SKM-1 treated with dmso at 0.1 percent for 144 hours (cell line): ENCODE measurements around the gene UBA3.

Experiments used
- DNase-seq: peaks from one replicate; lab custom pipeline; 2025; ENCODE audit not compliant: unreplicated experiment; lab: John Stamatoyannopoulos, UW

The UBA3 gene

DNA sequence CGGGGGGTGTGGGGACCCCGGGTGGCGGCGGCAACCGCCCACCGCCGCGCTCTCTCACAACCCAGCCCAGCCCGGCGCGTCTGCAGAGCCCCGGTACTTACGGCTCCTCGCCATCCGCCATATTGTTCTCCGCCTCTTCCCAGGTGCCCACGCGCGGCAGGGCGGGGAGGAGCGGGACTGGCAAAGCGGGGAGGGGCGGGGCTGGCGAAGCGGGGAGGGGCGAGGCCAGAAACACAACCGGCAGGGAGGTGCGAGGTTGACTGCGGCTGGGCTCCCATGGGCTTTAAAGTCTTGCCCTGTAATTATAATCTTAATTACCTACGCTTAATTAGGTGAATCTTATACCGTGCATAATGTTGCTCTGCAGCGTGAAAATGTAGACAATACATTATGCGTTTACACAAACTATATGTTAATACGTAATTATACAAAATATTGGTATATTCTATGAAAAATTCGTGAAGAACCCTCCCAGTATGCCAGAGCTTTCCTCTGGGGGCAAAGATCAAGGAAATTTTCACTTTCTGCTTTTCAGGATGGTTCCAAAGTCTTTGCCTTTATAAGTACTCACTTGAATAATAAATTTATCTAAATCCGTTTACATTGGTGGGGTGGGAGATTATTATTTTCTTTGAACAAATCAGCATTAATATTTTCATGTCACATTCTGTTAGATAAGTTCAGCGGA is at the start of gene UBA3:
UBA3 (minus strand) TSS at position 133 of the 688 bp plus-strand sequence; CDS start at position 121, 12 bp downstream.
- DNase-seq, result peak; percentile 84

DNA sequence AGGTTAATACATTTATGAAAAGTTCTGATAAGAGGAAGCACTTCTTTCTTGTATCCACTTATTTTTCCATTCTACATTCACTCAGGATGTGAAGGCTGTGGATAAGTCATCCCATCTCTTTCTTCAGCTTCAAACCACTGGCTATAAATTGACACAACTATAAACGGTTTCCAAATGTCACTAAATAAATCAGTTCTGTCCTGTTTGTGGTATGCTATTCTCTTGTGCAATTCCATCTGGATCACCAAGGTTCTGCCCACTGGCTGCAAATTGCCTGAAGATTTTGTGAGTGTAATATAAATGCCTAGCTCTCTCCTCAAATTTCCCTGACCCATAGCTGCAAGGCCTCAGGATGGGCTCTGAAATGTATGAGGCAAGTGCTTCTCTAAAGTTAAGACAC is 49.4 kb upstream of the UBA3 start:
- DNase-seq, result no peak

DNA sequence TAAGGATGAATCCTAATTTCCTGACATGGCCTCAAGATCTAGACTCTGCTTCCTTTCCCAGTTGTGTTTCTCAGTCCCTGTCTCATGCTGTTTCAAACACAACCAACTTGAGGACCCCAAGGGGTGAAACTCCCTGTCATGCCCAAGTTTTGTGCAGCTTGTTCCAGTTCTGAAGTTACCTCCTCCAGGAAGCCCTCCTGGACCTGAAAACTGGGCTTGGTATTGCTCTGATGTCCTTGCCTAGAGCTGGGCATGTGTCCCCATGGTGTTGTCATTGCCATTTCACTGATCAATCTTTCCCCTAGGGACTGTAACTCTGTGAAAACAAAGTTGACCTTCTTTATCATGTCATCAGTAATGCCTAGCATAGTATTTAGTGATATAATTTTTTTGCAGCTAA is 48.3 kb upstream of the UBA3 start:
- no peak for DNase-seq

DNA sequence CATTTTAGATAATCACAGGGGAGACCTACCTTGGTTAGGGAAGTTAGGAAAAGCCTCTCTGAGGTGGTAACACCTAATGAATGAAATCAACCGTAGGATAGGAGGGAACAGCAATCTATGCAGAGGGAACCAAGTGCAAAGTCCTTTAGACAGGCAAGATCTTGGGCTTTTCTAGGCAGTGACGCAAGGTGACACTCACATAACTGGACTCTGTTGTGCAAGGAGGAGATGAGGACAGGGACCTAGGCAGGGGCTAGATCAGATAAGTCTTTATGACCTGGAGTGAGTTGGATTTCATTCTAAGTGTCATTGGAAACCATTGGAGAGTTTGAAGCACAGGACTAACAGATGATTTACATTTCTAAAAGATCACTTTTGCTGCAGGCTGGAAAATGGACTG is 46.8 kb upstream of the UBA3 start:
- DNase-seq, result peak; percentile 12

DNA sequence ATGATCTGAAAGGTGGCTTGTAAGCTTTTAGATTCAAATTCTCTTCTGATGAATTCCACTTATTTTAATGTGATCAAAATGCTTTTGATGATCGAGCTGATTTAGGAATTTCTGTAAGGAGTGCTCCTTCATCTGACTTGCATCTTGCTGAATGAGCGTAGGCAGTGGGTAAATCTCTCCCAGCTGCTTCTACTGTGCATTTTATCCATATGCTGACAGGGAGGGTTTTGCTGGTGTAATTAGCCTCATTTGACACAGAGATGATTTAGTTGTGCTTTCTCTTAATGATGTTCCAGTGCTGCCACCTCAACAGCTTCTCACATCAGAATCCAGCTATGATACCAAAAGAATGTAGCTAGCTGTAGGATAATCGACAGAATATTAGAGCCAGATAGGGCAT is 46.1 kb upstream of the UBA3 start:
- DNase-seq, result no peak

DNA sequence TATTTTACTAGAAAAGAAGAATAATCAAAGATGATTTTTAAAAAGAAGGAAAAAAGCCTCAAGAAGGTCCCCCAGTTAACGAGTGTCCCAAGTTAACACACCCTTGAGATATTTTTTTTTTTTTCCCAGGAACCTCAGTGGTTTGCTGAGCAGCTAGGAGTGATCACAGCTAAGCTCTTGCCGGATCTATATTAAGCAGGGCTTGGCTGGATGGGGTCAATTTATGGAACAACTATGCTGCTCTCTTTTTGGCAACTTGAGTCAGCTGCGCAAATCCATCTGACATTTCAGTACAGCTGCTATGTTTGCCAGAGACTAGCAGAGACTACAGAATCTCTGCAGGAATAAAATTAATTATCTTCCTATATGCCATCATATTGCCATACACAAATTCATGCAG is 42.2 kb upstream of the UBA3 start, which contains the start of gene LMOD3:
LMOD3 (minus strand) TSS at position 193 of the 400 bp plus-strand sequence. CDS start 209 bp downstream, outside the sequence.
- DNase-seq, result no peak

DNA sequence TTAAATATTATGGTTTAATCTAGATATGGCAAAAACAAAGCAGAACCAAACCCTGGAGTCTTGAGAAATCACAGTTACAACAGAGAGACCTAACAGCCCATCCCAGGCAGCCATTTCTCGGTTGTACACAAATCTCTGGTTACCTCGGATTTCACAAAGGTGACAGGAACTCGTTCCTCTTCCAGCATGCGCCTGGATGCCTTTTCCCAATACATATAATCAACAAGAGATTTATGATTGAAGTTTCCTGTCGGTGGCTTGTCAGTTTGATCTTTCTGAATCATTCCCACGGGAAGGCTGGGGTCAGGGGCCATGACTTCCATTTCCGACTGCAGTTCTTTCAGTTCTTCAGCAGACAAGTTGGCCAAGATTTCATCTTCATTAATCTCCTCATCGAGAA is 41.8 kb upstream of the UBA3 start:
- no peak for DNase-seq

DNA sequence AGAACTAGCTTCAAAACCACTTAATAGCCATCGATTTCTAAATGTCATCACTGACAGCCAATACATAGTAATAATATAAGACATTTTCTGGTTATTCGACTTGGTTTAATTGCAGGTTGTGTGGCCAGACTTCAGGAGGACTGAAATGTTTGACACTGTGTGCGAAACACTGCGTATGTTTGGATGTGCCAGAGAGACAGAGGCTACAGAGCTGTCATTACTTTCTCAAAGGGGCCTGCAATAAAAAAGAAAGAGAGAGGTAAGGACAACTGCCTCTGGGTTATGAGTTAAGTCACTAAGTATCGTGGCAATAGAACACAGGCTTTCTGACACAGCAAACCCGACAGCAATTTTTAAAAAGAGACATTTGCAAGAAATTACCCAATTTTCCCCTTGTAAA is 41.3 kb upstream of the UBA3 start:
- no peak for DNase-seq

DNA sequence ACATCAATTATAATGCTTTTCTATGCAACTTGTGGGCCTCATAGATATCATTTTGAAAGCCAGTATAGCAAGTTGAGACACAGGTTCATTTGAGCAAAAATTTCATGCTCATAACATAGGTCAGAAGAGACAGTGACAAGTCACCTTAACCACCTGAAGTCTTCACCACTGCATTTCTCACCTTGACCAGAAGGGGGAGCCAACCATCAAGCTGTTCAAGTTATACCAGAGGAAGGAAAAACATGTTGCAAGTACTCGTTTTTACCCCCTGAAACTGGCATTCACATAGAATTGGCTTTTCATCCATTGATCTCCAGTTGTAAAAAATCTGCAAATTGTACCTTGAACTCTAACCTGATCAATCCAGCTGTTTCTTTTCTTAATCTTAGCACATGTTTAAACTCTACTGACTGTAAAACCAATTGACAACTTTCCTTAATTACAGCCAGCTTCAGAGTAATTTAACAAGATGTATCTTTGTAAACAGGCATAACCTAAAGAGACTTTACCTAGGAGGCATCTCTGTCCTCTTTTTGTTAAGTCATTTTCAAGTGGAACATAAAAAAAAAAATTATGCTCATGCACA is 40.8 kb upstream of the UBA3 start:
- peak; percentile 46 for DNase-seq

DNA sequence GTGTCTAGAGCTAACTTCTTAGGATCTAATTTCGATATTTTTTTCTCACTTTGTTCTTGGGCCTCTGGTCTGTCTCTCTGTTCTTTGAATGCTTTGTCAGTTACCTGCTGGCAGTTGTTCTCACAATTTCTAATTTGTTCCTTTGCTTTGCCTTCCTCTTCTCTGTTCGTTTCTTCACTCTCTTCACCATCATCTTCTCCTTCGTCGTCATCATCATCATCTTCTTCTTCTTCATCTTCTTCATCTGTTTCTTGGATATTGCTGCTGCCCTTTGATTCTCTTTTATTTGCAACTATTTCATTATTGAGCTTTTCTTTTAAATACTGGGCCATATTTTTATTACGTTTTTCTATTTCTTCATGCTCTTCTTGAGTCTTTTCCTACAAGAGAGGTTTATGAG is 39.5 kb upstream of the UBA3 start:
- DNase-seq, result no peak

DNA sequence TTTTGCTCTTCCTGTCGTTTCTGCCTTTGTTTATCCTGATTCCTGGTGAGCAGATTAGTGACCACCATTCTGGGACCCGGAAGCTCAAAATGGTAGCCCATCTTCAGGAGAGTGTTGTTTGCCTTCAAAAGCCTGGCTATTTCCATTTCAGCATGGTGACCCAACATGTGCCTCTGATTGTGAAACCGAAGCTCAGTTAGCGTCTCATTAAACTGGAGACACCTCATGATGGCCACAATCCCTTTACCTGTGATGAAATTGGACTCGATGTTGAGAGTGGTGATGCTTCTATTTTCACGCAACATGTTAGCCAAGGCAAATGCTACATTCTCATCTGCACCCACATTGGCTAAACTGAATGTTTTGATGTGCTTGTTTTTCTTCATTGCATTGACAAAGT is 39.0 kb upstream of the UBA3 start:
- DNase-seq, result no peak

DNA sequence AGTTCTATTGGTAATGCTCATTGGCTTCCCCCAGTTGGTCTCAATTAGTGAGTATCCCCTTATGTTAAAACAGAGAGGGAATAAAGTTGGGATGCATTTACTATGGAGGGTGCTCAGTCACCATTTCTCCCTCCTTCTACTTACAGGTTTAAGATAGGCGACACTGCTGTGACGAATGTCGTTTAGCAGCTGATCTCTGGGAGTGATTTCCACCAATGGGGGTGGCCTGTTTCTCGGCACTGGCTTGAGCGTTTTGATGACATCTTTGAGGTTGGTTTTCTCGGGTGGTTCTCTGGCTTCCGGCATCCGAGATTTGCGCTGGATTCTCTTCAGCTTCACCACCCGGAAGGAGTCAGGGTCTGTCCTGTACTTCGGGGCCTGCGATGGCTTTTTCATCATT is 38.4 kb upstream of the UBA3 start:
- DNase-seq, result no peak

DNA sequence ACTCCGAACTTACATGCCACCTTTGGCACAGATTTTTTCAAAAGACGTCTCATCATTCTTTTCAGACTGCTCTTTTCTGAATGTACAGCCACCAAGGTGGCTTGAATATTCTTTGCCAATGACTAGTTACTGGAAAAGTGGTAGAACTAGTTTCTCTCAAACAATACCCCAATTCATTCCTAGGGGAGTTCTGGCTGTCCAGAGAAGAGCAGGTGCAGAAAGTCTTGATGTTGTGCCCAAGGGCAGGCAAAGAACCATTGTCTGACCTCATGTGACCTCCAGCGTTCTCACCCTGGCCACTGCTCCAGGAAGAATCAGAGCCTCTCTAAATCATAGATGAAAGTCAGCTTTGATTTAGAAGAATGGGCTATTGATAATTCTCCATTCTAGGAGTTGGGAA is 36.7 kb upstream of the UBA3 start:
- no peak for DNase-seq

DNA sequence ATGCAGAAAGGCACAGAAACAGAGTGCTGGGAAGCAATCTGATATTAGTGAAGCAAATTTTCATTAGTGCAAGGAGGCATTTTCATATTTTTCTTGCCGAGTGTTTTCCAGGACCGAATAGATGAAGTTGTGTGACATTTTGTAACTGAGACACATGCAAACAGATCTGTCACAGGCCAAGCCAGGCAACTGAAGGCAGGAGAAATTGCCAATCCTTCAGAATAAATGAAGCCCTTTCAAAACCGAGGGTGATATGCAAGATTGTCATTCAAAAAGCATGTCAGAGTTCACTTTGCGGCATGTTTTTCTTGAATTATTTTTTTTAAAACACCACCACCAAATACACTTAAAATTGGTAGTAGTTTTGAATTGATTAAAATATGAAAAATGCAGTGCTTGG is 36.0 kb upstream of the UBA3 start:
- DNase-seq, result no peak

DNA sequence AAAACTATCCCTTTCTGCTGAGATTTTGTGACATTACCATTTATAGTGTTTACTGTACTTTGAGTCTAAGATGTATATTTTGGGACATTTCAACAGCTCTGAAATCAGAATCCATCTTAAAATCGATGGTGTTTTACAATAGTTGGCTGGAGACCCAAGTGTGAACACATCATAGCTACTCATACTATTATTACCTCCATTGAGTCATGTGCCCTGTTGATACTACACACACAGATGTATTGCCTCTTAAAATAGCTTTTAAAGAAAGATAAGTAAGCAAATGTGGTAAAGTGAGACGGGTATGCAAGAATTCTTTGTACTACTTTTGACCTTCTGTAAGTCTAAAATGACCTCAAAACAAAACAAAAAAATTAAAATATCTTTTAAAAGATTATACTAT is 35.6 kb upstream of the UBA3 start:
- DNase-seq, result no peak

DNA sequence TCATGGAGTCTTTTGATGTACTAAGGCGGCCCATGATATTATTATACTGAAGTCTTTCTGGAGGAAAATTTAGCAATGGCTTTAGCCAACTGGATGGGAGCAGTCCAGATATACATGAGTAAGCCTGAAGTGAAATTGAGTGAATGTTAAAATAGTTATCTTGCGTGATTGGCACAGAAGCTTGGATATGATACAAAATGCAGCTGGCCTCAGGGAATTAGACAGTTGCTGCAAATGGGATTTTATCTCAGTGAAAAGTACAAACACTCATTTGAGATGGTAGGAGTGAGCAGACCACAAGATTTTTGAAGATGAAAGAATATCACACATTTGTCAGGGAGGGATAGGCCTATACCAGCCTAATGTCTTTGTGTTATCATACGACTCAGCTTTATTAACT is 33.4 kb upstream of the UBA3 start:
- no peak for DNase-seq

DNA sequence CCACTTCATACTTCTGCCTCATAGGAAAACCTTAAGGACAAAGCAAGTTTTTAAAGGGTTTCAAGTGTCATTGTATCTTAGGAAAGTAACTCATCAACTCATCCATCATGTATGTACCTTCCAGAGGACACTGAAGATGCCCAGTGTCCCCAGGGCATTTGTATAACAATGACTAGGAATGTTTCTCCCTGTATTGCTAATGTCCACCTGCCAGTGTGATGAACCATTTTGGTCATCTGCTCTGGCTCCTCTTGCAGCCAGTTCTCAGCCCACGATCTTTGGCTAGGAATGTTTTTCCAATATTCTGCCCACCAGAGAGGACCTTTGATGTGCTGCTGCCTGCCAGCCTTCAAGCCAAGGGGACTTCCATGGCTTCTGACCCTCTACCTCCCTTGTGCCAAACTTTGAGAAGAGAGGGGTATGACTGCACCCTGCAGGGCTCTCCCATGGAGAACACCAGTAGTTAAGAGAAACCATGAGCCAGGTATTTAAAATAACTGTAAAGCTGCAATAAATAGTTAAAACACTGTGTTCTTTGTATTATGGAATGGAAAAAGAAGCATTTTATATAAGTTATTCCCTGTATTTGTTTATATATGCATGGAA is 30.9 kb upstream of the UBA3 start:
- no peak for DNase-seq

DNA sequence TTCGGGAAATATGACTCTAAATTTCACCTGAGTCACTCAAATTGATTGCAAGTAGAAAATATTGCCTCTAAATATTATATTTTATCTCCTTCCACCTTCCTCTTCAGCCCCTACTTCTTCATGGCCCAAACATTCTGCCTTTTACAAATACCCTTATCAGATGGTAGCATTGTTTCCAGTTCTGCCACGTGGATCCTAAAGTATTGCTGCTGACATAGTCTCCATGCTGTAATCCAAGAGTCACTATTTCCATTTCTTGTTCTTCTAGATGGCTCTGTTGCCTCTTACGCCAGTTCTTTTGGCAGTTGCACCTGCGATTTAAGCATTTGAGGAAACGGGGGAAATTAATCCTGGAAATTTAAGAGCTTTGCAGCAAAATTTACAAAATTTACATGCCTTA is 28.6 kb upstream of the UBA3 start:
- DNase-seq, result no peak

DNA sequence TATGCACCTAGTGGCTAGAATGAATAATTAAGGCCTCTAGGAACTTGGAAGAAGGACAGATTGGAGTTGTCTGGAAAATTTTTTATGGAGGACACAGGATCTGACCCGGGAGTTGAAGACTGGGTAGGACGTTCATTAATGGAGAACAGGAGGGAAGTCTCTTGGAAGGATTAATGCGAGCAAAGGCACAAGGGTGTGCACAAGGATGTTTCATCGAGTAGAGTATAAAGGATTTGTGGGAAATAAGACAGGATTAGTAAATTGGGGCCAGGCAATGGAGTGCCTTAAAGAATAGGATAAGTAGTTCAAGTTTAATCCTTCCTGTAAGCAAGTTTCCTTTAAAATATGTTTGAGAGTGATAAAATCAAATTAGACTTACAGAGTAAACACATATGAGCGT is 27.7 kb upstream of the UBA3 start:
- DNase-seq, result no peak

DNA sequence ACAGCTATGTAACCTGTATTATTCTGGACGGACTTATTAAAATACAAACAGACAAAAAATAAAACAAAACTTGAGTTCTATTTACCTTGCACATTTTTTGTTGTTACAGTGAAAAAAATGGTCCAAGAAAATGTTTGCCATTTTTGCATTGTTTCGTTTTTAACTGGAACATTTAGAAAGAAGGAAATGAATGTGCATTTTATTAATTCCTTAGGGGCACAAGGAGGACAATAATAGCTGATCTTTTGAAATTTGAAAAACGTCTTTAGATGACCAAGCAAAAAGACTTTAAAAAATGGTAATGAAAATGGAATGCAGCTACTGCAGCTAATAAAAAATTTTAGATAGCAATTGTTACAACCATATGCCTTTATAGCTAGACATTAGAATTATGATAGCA is 25.2 kb upstream of the UBA3 start:
- no peak for DNase-seq

DNA sequence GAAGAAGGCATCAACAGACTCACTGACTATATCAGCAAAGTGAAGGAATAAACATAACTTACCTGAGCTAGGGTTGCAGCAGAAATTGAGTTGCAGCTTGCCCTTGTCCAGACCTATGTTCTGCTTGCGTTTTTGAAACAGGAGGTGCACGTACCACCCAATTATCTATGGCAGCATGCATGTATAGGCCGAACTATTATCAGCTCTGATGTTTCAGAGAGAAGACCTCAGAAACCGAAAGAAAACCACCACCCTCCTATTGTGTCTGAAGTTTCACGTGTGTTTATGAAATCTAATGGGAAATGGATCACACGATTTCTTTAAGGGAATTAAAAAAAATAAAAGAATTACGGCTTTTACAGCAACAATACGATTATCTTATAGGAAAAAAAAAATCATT is 24.4 kb upstream of the UBA3 start:
- no peak for DNase-seq

DNA sequence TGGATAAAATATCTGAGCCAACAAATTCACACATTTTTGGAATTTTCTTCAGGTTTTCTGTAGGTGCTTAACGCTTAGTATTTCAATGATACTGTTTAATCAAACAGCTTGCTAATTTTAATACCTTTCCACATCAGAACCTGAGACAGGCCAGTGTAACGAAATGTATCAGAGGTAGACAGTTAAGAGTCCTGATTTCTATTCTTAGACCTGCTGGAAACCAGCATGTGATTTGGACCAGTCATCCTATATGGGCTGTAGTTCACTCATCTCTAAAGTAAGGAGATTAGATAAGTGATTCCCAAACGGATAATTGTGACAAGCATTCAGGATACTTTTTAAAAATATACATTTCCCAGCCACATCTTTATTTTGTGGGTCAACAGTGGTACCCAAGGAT is 23.0 kb upstream of the UBA3 start:
- DNase-seq, result no peak

DNA sequence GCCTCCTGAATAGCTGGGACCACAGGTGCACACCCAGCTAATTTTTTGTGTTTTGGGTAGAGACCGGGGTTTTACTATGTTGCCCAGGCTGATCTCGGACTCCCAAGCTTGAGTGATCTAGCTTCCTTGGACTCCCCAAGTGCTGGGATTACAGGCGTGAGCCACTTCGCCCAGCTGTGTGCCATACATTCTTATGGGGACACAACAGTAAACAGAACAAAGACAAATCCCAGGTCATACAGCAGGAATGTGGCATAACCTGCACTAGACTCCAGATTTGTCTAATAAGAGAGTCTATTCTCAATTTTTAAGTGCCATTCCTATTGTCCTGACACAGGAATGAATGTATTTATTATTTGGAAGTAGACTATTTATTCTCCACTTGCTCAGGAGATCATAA is 22.2 kb upstream of the UBA3 start:
- no peak for DNase-seq
